Ishikawa (cell line): ENCODE measurements around the gene TREX2.

Experiments
- CEBPB ChIP-seq: IDR thresholded peaks from 2 replicates; pipeline ENCODE4 v1.6.1; 2012
- EP300 ChIP-seq: IDR thresholded peaks from 2 replicates; pipeline ENCODE4 v1.6.1; 2012; ENCODE audit warnings: borderline replicate concordance
- FOXM1 ChIP-seq: IDR thresholded peaks from 2 replicates; pipeline ENCODE4 v1.6.1; 2012; ENCODE audit warnings: low read depth, borderline replicate concordance
- TAF1 ChIP-seq: IDR thresholded peaks from 2 replicates; pipeline ENCODE4 v1.6.1; 2012; ENCODE audit warnings: low read depth, mild to moderate bottlenecking
- USF1 ChIP-seq: IDR thresholded peaks from 2 replicates; pipeline ENCODE4 v1.6.1; 2012
- TF ChIP-seq, protein P1 (sequence below): IDR thresholded peaks from 2 replicates; pipeline ENCODE4 v1.6.1; 2012; ENCODE audit warnings: low read depth, mild to moderate bottlenecking

- TF ChIP-seq CEBPB (no peak), FOXM1 (no peak), EP300 (no peak), USF1 (no peak), TAF1 (no peak)
- TF ChIP-seq, protein P1, sequence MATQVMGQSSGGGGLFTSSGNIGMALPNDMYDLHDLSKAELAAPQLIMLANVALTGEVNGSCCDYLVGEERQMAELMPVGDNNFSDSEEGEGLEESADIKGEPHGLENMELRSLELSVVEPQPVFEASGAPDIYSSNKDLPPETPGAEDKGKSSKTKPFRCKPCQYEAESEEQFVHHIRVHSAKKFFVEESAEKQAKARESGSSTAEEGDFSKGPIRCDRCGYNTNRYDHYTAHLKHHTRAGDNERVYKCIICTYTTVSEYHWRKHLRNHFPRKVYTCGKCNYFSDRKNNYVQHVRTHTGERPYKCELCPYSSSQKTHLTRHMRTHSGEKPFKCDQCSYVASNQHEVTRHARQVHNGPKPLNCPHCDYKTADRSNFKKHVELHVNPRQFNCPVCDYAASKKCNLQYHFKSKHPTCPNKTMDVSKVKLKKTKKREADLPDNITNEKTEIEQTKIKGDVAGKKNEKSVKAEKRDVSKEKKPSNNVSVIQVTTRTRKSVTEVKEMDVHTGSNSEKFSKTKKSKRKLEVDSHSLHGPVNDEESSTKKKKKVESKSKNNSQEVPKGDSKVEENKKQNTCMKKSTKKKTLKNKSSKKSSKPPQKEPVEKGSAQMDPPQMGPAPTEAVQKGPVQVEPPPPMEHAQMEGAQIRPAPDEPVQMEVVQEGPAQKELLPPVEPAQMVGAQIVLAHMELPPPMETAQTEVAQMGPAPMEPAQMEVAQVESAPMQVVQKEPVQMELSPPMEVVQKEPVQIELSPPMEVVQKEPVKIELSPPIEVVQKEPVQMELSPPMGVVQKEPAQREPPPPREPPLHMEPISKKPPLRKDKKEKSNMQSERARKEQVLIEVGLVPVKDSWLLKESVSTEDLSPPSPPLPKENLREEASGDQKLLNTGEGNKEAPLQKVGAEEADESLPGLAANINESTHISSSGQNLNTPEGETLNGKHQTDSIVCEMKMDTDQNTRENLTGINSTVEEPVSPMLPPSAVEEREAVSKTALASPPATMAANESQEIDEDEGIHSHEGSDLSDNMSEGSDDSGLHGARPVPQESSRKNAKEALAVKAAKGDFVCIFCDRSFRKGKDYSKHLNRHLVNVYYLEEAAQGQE: no peak
Observed at GRCh38 chrX:153494541-153495361, 48.9 kb upstream of the TREX2 start, which contains the start of gene BGN.
